HG03064 (cell line): ENCODE results near the gene TMCC3.
"Not testable (repeated sequence)": the region's sequence is repeated elsewhere in the genome, so short reads cannot be mapped to it uniquely, and the experiment has no call there.

Source experiments
- ATAC-seq: cut with Tn5 transposase; IDR thresholded peaks from one replicate; pipeline ENCODE4 v1.9.1; 2021; ENCODE audit warnings: low read depth; ENCODE audit not compliant: unreplicated experiment

Gene TMCC3

GRCh38 chr12:94604366-94604698 lies 46.0 kb downstream of the TMCC3 start:
- no peak for ATAC-seq

GRCh38 chr12:94603434-94604365 lies 46.7 kb downstream of the TMCC3 start:
- no peak for ATAC-seq

- no peak for ATAC-seq
Measured at GRCh38 chr12:94602024-94602423, 48.3 kb downstream of the TMCC3 start.

- ATAC-seq = not testable (repeated sequence)
Measured at GRCh38 chr12:94601307-94601706, 49.0 kb downstream of the TMCC3 start.

- ATAC-seq = no peak
Measured at GRCh38 chr12:94599189-94599588, 51.2 kb downstream of the TMCC3 start.

GRCh38 chr12:94597268-94597667 lies 53.1 kb downstream of the TMCC3 start:
- no peak for ATAC-seq

- no peak for ATAC-seq
Measured at GRCh38 chr12:94596596-94596995, 53.8 kb downstream of the TMCC3 start.

GRCh38 chr12:94595152-94595551 lies 55.2 kb downstream of the TMCC3 start:
- no peak for ATAC-seq

GRCh38 chr12:94594443-94594825 lies 55.9 kb downstream of the TMCC3 start:
- ATAC-seq = no peak

- peak; percentile 75 for ATAC-seq
Measured at GRCh38 chr12:94593822-94594442, 56.4 kb downstream of the TMCC3 start.

GRCh38 chr12:94592723-94593122 lies 57.6 kb downstream of the TMCC3 start:
- not testable (repeated sequence) for ATAC-seq

- no peak for ATAC-seq
Measured at GRCh38 chr12:94592080-94592479, 58.3 kb downstream of the TMCC3 start.

- ATAC-seq = no peak
Measured at GRCh38 chr12:94590428-94590827, 59.9 kb downstream of the TMCC3 start.

- ATAC-seq = no peak
Measured at GRCh38 chr12:94589591-94590001, 60.8 kb downstream of the TMCC3 start.

GRCh38 chr12:94588346-94588745 lies 62.0 kb downstream of the TMCC3 start:
- no peak for ATAC-seq

GRCh38 chr12:94587266-94588241 lies 62.8 kb downstream of the TMCC3 start:
- no peak for ATAC-seq

- ATAC-seq = no peak
Measured at GRCh38 chr12:94586589-94587259, 63.6 kb downstream of the TMCC3 start.

GRCh38 chr12:94585626-94586025 lies 64.7 kb downstream of the TMCC3 start:
- ATAC-seq = no peak

- ATAC-seq = no peak
Measured at GRCh38 chr12:94584377-94584776, 66.0 kb downstream of the TMCC3 start.

GRCh38 chr12:94582591-94582990 lies 67.8 kb downstream of the TMCC3 start:
- ATAC-seq = no peak
